Skin epidermis (tissue), 12 donors: Measurements from ENCODE around the gene GALC.
A peak's percentile ranks its signal among the peaks of the same experiment; 100 is the strongest.

Experiments
- H3K27ac ChIP-seq, 21 experiments: fragments of 200-600 bp; sonication (generic) in 11 of 21; one replicate each; pipeline ENCODE4 v1.5.0; 2020; ENCODE audit warnings: mild to moderate bottlenecking in 3 of 21, inconsistent platforms in 2 of 21, moderate library complexity in 2 of 21
- H3K4me3 ChIP-seq, 7 experiments: fragments of 200-600 bp; sonication (generic) in 2 of 7; one replicate each; pipeline ENCODE4 v1.5.0; 2020; ENCODE audit warnings: inconsistent platforms in 2 of 7, mild to moderate bottlenecking in 2 of 7, moderate library complexity in 1 of 7

Gene GALC

DNA sequence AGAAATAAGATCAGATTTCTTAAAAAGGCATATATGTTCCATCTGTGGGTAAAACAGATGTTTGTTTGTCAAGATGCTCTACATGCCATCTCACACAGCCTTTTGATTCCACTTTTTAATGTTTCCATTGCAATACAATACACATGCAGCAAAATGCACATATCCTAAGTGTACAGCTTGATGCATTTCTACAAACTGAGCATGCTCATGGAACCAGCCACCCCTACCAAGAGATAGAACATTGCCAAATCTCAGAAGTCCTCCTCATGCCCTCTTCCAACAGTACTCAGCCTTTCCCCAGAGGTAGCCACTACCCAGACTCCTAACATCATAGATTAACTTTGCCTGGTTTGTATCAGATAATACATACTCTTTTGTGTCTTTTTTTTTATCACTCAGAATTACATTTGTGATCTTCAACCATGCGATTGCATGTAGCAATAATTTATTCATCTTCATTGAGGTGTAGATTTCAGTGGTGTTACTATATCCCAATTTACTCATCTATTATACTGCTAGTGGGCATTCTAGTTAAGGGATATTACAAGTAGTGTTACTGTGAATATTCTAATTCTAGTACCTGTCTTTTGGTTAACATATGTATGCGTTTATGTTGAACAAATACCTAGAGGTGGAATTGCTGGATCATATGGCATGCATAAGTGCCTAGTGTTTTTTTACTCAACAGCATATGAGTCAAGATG, 15.2 kb upstream of the GALC start:
- Histone ChIP-seq H3K4me3 (no peak overlapping the region), H3K27ac (no peak overlapping the region)

GRCh38 chr14:88007608-88008007, 14.6 kb upstream of the GALC start:
- Histone ChIP-seq H3K4me3 (no peak overlapping the region), H3K27ac (peak overlapping the region in 2 of 21 experiments; percentile 57 to 87)

DNA sequence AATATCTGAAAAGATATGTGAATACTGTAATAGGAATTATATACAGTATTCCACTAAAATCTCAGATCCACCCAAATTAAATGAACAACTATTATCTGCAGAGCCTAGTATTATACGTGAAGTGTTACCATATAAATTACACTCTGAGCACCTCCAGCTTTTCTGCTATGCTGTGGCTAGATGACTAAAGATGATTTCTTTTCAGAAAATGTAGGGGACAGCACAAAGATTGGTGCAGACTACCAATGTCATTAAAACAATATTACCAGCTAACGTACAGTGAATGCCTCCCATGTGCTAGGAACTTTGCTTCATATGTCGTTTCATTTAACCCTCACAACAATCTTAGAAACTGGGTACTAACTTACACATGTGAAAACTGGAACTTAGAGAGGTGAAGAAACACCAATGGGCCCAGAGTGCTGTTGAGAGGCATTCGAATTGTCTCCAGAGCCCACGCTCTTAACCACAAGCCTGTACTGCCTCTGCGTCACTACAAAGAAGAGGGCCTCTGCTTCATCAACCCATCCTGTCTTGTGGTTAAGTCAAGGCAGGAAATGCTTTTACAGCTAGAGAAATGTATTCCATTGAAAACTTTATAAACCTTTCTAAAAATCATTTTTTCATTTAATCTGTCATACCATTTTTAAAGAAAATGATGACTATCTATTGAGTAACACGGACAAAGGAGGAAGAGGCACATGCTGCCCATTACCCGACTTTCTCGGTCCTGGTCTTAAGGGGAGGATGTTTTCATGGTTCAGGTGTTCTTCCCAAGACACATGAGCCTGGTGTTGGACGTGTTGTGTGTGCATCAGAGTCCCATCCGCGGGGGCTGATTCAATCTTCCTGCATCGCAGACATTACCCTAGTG, 13.2 kb upstream of the GALC start:
- Histone ChIP-seq H3K27ac (peak overlapping the region in 16 of 21 experiments; percentile 3 to 87 (median 66)), H3K4me3 (peak overlapping the region; percentile 2 to 34 (median 21))

GRCh38 chr14:88005050-88005481, 12.1 kb upstream of the GALC start, which contains the start of gene GPR65:
Gene GPR65 (plus strand): TSS chr14:88005135. CDS start chr14:88010848, 5,713 bp downstream.
- peak within 1 kb of the TSS in 17 of 21 experiments; percentile 4 to 87 (median 66) for H3K27ac ChIP-seq

DNA sequence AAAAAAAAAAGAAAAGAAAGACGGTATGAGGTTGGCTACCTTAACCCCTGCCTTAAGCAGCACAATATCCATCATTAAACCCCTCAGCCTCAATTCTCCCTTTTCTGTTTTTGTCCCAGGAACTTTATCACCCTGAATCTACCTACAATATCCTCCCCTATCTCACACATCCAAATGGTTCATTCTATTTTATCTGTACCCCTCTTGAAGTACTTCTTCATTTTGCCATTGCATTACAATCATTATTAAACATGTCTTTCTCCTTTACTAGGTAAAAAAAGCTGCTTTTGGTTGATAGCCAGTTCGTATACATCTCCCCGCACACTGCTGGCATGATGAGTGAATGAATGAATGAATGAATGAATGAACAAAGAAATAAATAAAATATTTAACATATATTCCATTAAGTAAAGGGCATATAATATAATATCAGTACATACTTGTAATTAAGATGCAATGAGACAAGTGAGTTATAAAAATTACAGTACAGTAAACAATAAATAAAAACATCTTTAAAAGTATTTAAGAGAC, 11.6 kb upstream of the GALC start:
- Histone ChIP-seq H3K4me3 (peak overlapping the region in 1 of 7 experiments; percentile 2), H3K27ac (peak overlapping the region in 5 of 21 experiments; percentile 10 to 86 (median 67))

More at GRCh38 chr14:88005050-88005481, 12.1 kb upstream of the GALC start, which contains the start of gene GPR65:
- peak within 1 kb of the TSS; percentile 2 to 34 (median 21) for H3K4me3 ChIP-seq

DNA sequence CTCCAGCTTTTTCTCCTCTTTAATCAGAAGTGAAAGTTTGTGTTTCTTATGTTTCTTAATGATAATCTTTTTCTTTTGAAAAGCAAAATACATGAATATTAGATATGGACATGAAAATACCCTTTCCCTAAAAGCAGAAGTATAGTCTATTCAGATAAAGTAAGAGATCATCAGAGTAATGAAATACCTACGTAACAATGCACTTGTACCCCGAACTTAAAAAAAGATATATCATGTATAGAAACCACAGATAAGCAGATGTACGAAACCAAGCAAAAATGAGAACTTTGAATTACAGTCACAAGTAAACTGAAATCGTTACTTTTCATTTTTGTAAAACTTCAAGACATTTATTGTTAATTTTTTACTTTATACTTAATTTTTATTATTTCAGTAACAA, 10.4 kb upstream of the GALC start:
- Histone ChIP-seq H3K27ac (peak overlapping the region in 4 of 21 experiments; percentile 16 to 57 (median 30)), H3K4me3 (no peak overlapping the region)

DNA sequence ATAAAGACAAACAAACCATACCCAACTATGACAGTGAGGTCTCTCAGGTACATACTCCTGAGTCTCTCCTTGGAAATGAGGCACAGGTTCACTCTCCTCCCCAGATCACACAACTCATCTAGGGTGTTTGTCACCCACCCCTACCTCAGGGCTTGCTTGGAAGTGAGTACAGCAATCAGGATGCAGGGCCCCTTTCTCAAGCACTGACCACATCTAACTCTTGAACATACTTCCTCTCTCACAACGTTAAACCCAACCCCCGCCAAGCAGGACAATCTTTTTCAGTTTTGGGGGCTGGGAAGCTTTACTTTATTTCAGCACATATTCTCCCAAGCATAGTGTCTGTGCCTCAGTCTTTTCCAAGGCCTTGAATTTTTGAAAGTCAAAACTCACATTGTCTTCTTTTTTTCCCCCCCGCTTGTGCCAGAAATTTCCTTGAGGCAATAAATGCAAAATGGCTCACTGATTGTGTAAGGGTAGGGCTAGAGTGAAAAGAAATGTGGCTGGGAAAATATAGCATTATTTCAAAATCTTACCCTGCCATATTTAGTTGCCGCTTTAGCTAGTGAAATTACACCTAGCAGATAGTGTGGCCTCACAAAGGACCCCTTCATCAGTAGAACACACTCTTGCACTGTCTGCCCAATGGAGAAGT, 9.6 kb upstream of the GALC start:
- H3K27ac ChIP-seq, result peak overlapping the region in 10 of 21 experiments; percentile 10 to 57 (median 37)
- no peak overlapping the region for H3K4me3 ChIP-seq

GRCh38 chr14:87999277-87999676, 6.3 kb upstream of the GALC start:
- H3K4me3 ChIP-seq, result no peak overlapping the region
- peak overlapping the region in 3 of 21 experiments; percentile 10 to 56 (median 14) for H3K27ac ChIP-seq

DNA sequence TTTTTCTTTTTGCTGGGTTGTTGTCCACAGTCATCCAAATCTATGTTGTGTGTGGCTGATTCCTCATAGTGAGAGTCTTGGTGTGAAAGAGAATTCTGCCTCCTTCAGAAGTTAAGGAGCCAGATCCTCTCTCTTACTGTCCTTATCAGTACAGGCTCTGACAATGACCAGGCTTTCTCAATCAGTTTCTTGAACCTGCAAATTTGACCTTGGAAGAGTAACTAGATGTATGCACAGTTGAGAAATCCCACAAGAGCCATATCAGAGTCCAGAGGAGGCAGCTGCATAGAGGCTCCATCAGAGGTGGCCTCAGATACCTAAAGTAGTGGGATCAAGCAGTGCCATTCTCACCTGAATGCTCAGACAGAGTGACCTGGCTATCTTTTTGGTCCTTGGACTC, 5.5 kb upstream of the GALC start:
- Histone ChIP-seq H3K4me3 (no peak overlapping the region), H3K27ac (peak overlapping the region in 1 of 21 experiments; percentile 56)

DNA sequence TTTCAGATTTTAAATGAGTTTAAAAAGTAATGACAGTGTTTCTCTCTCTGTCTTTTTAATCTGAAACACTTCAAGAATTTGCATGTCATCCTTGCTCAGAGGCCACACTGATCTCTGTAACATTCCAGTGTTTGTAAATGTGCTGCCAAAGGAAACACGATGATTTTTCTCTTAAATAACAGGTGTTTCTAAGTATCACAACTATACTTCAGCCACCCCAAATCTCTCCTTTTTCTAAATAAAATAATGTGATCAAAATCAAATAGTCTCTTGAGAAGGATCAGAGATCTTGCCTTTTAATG, 3.3 kb upstream of the GALC start:
- peak overlapping the region in 3 of 21 experiments; percentile 57 to 97 (median 92) for H3K27ac ChIP-seq
- no peak overlapping the region for H3K4me3 ChIP-seq

- peak overlapping the region in 11 of 21 experiments; percentile 7 to 97 (median 48) for H3K27ac ChIP-seq
These were observed 2.7 kb upstream of the GALC start for GRCh38 chr14:87995500-87996290.

GRCh38 chr14:87994974-87995373, 2.0 kb upstream of the GALC start:
- no peak overlapping the region for H3K4me3 ChIP-seq
- peak overlapping the region in 11 of 21 experiments; percentile 10 to 97 (median 50) for H3K27ac ChIP-seq

More at GRCh38 chr14:87995500-87996290, 2.7 kb upstream of the GALC start:
- no peak overlapping the region for H3K4me3 ChIP-seq

- Histone ChIP-seq H3K4me3 (peak overlapping the region; percentile 54 to 84 (median 63)), H3K27ac (peak overlapping the region; percentile 84 to 97 (median 94))
These were observed 650 bp downstream of the GALC start for GRCh38 chr14:87992346-87992717.

DNA sequence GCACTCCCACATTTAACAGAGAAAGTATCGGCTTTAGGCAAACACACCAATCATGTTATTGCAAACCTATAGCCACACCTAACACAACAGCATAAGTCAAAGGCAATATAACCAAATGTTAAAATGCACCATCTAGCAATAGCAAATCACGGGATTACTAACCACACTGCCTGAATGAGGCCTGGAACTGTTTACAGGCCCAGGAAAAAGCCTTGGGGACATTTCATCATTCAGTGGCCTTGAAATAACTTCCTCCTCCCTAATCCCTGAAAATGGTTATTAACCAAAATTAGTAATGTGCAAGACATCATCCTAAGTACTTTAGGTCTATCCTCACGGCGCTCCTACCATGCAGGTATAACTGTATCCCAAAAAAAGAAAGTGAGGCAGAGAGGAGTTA, 2.3 kb downstream of the GALC start:
- Histone ChIP-seq H3K4me3 (no peak overlapping the region), H3K27ac (peak overlapping the region in 1 of 21 experiments; percentile 20)

DNA sequence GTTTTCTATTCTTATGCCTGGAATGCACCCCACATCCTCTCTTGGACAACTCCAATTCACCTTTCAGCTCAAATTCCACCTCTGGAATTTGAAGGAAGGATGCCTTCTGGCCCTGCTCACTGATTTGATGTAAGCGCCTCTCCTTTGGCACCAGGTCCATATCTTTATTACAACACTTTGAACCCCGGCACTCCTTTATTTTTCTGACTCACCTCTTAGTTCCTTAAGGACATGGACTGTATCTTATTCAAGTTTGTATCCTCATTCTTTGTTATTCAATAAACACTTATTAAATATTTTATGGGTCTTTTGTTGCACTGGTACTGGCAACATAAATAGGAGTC, 3.1 kb downstream of the GALC start:
- Histone ChIP-seq H3K4me3 (no peak overlapping the region), H3K27ac (peak overlapping the region in 1 of 21 experiments; percentile 20)

DNA sequence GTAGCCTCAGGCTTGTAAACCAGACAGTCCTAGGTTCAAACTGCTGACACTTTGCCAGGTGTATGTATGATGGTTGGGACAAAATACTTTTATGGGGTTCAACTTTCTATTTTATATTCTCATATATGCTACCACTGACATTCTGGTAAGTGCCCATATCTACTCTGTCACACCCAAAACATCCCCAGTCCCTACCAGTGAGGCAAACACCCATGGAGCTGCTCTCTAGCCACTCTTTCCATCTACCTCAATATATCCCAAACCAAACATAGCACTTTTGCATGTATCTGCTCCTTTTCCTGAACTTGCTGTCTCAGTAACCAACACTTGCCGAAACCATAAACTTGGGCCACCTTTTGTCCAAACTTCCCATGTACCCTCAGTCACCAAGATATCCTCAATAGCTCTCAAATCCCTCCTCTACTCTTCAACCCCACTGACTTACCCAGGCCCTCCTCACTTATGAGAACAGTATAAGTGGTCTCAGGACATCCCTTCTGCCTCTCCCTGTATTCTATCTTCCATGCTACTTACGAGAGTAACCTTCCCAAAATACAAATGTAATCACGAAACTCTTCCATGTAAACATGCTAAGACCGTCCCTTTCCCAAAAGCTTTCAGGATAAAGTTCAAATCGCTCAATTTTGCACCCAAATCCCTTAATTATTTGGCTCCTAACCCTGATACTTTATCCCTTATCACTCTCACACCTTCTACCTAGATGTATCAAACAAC, 3.6 kb downstream of the GALC start:
- no peak overlapping the region for H3K27ac ChIP-seq
- H3K4me3 ChIP-seq, result no peak overlapping the region

- H3K4me3 ChIP-seq, result no peak overlapping the region
- H3K27ac ChIP-seq, result no peak overlapping the region
These were observed 13.3 kb downstream of the GALC start for GRCh38 chr14:87979689-87980088.

- no peak overlapping the region for H3K4me3 ChIP-seq
- no peak overlapping the region for H3K27ac ChIP-seq
These were observed 17.3 kb downstream of the GALC start for GRCh38 chr14:87975636-87976035.
